HEK293T (cell line): ENCODE data around the gene CTH.

Source experiments
- FOXK2 ChIP-seq: fragments of 450-650 bp; IDR thresholded peaks from 2 replicates; pipeline ENCODE4 v1.6.1; 2016; ENCODE audit warnings: mild to moderate bottlenecking
- L3MBTL2 ChIP-seq: fragments of 450-650 bp; conservative IDR thresholded peaks from 2 replicates; pipeline ENCODE4 v1.6.1; 2016; ENCODE audit warnings: mild to moderate bottlenecking
- PKNOX1 ChIP-seq: fragments of 450-650 bp; IDR thresholded peaks from 2 replicates; pipeline ENCODE4 v1.6.1; 2016
- ZNF384 ChIP-seq: fragments of 450-650 bp; IDR thresholded peaks from 2 replicates; pipeline ENCODE4 v1.6.1; 2016

GRCh38 chr1:70383483-70383882 lies 27.6 kb upstream of the CTH start:
- TF ChIP-seq L3MBTL2 (no peak), ZNF384 (no peak), FOXK2 (no peak), PKNOX1 (no peak)
